ENCODE results near the gene BRF1. TPM values are rescaled to one million over a fixed set of nuclear protein-coding genes. Genes with fewer than 3 reads are reported as not detected.
A peak's percentile ranks its signal among the peaks of the same experiment; 100 is the strongest.

The BRF1 gene
- total RNA-seq, 2 experiments from 2014 or later: 49.5 to 50.4 TPM

- Mint-ChIP-seq H3K4me3 (no peak overlapping the region), H3K27ac (no peak overlapping the region), H3K36me3 (peaks cover 18% of the 10 kb centered on the region), H3K27me3 (no peaks in the 10 kb centered on the region), H3K4me1 (no peaks in the 10 kb centered on the region), H3K9me3 (no peaks in the 10 kb centered on the region)
- POLR2A ChIA-PET: no interaction called here
- DNase-seq (no peak), ATAC-seq (ENCODE audit: low read depth) (no peak)
Observed at GRCh38 chr14:105226198-105226597, 74.6 kb downstream of the BRF1 start.

GRCh38 chr14:105224845-105225570, 75.8 kb downstream of the BRF1 start:
- no peak for DNase-seq
- no peak for ATAC-seq (ENCODE audit: low read depth)
- peaks cover 18% of the 10 kb centered on the region for H3K36me3 Mint-ChIP-seq
- POLR2A ChIA-PET: no interaction called here
- H3K27me3 Mint-ChIP-seq: no peaks in the 10 kb centered on the region
- H3K27ac Mint-ChIP-seq: no peak overlapping the region
- no peak overlapping the region for H3K4me3 Mint-ChIP-seq
- H3K4me1 Mint-ChIP-seq: no peaks in the 10 kb centered on the region
- H3K9me3 Mint-ChIP-seq: no peaks in the 10 kb centered on the region

- Mint-ChIP-seq H3K27me3 (no peaks in the 10 kb centered on the region), H3K27ac (no peak overlapping the region), H3K4me3 (no peak overlapping the region), H3K4me1 (no peaks in the 10 kb centered on the region), H3K9me3 (no peaks in the 10 kb centered on the region), H3K36me3 (peaks cover 18% of the 10 kb centered on the region)
- no peak for DNase-seq
- no peak for ATAC-seq (ENCODE audit: low read depth)
- POLR2A ChIA-PET: no interaction called here
Observed at GRCh38 chr14:105223770-105224544, 76.8 kb downstream of the BRF1 start.

- no peak for ATAC-seq (ENCODE audit: low read depth)
Observed at GRCh38 chr14:105223260-105223659, 77.5 kb downstream of the BRF1 start.

GRCh38 chr14:105221598-105222178, 79.1 kb downstream of the BRF1 start:
- no peaks in the 10 kb centered on the region for H3K4me1 Mint-ChIP-seq
- H3K36me3 Mint-ChIP-seq: peaks cover 18% of the 10 kb centered on the region
- H3K27me3 Mint-ChIP-seq: no peaks in the 10 kb centered on the region
- ATAC-seq (ENCODE audit: low read depth) (no peak), DNase-seq (no peak)
- H3K27ac Mint-ChIP-seq: no peak overlapping the region
- H3K9me3 Mint-ChIP-seq: no peaks in the 10 kb centered on the region
- POLR2A ChIA-PET: no interaction called here
- H3K4me3 Mint-ChIP-seq: no peak overlapping the region

More at GRCh38 chr14:105223260-105223659, 77.5 kb downstream of the BRF1 start:
- Mint-ChIP-seq H3K9me3 (no peaks in the 10 kb centered on the region), H3K4me3 (no peak overlapping the region), H3K27ac (no peak overlapping the region), H3K36me3 (peaks cover 19% of the 10 kb centered on the region), H3K4me1 (no peaks in the 10 kb centered on the region), H3K27me3 (no peaks in the 10 kb centered on the region)
- no peak for DNase-seq
- POLR2A ChIA-PET: no interaction called here

GRCh38 chr14:105220699-105221597, 79.9 kb downstream of the BRF1 start:
- Mint-ChIP-seq H3K27ac (no peak overlapping the region), H3K9me3 (no peaks in the 10 kb centered on the region), H3K27me3 (no peaks in the 10 kb centered on the region), H3K36me3 (peaks cover 17% of the 10 kb centered on the region), H3K4me3 (no peak overlapping the region), H3K4me1 (no peaks in the 10 kb centered on the region)
- ATAC-seq (ENCODE audit: low read depth) (no peak), DNase-seq (no peak)
- POLR2A ChIA-PET: no interaction called here

- DNase-seq: no peak
- no peak overlapping the region for H3K27ac Mint-ChIP-seq
- H3K27me3 Mint-ChIP-seq: no peaks in the 10 kb centered on the region
- peaks cover 6% of the 10 kb centered on the region for H3K4me1 Mint-ChIP-seq
- H3K9me3 Mint-ChIP-seq: no peaks in the 10 kb centered on the region
- POLR2A ChIA-PET: interaction anchor here (0.6 kb wide), 1 partner anchor 120 kb away, joined by 4 read pairs; no protein-coding TSS in a partner anchor
- H3K36me3 Mint-ChIP-seq: peaks cover 21% of the 10 kb centered on the region
- no peak overlapping the region for H3K4me3 Mint-ChIP-seq
- ATAC-seq (ENCODE audit: low read depth): no peak
Observed at GRCh38 chr14:105219753-105220152, 81.0 kb downstream of the BRF1 start.

GRCh38 chr14:105219043-105219612, 81.7 kb downstream of the BRF1 start:
- Mint-ChIP-seq H3K4me3 (no peak overlapping the region), H3K27me3 (no peaks in the 10 kb centered on the region), H3K9me3 (no peaks in the 10 kb centered on the region), H3K4me1 (peaks cover 6% of the 10 kb centered on the region), H3K27ac (no peak overlapping the region), H3K36me3 (peaks cover 21% of the 10 kb centered on the region)
- ATAC-seq (ENCODE audit: low read depth): no peak
- POLR2A ChIA-PET: no interaction called here
- DNase-seq: no peak

- DNase-seq (no peak), ATAC-seq (ENCODE audit: low read depth) (no peak)
- Mint-ChIP-seq H3K4me3 (no peak overlapping the region), H3K9me3 (no peaks in the 10 kb centered on the region), H3K27ac (no peak overlapping the region), H3K4me1 (peaks cover 6% of the 10 kb centered on the region), H3K27me3 (no peaks in the 10 kb centered on the region), H3K36me3 (peaks cover 21% of the 10 kb centered on the region)
- POLR2A ChIA-PET: no interaction called here
Observed at GRCh38 chr14:105218611-105219010, 82.2 kb downstream of the BRF1 start.

GRCh38 chr14:105217774-105218173, 83.0 kb downstream of the BRF1 start:
- Mint-ChIP-seq H3K4me3 (no peak overlapping the region), H3K27me3 (no peaks in the 10 kb centered on the region), H3K36me3 (peaks cover 18% of the 10 kb centered on the region), H3K4me1 (peaks cover 6% of the 10 kb centered on the region), H3K9me3 (no peaks in the 10 kb centered on the region), H3K27ac (no peak overlapping the region)
- ATAC-seq (ENCODE audit: low read depth) (no peak), DNase-seq (no peak)
- POLR2A ChIA-PET: no interaction called here

- POLR2A ChIA-PET: no interaction called here
- H3K27ac Mint-ChIP-seq: no peak overlapping the region
- DNase-seq: no peak
- H3K27me3 Mint-ChIP-seq: no peaks in the 10 kb centered on the region
- no peak overlapping the region for H3K4me3 Mint-ChIP-seq
- H3K36me3 Mint-ChIP-seq: peaks cover 12% of the 10 kb centered on the region
- H3K9me3 Mint-ChIP-seq: no peaks in the 10 kb centered on the region
- ATAC-seq (ENCODE audit: low read depth): no peak
- H3K4me1 Mint-ChIP-seq: peaks cover 6% of the 10 kb centered on the region
Observed at GRCh38 chr14:105216490-105217247, 84.1 kb downstream of the BRF1 start.

GRCh38 chr14:105215602-105216001, 85.2 kb downstream of the BRF1 start:
- no peak for ATAC-seq (ENCODE audit: low read depth)
- peak overlapping the region; percentile 48 for H3K27ac Mint-ChIP-seq
- POLR2A ChIA-PET: no interaction called here
- H3K4me3 Mint-ChIP-seq: no peak overlapping the region
- H3K4me1 Mint-ChIP-seq: peaks cover 6% of the 10 kb centered on the region
- no peak for DNase-seq
- peaks cover 12% of the 10 kb centered on the region for H3K36me3 Mint-ChIP-seq
- H3K27me3 Mint-ChIP-seq: no peaks in the 10 kb centered on the region
- H3K9me3 Mint-ChIP-seq: no peaks in the 10 kb centered on the region
